Stomach (tissue), 9 donors: ENCODE measurements around the gene KCNK3. TPM values are rescaled to one million over a fixed set of nuclear protein-coding genes. Genes with fewer than 3 reads are reported as not detected.

Experiments used
- DNase-seq, 2 donors: peaks; one replicate each; pipeline versions ENCODE4 v3.0.0 to v3.0.0-alpha.2; 2013 to 2019
- H3K27ac ChIP-seq, 5 donors: fragments of 200-600 bp in 4 of 5; sonication (generic) in 4 of 5; one replicate each; pipeline ENCODE4 v1.5.1; 2013 to 2019; ENCODE audit warnings: mild to moderate bottlenecking in 1 of 5, moderate library complexity in 1 of 5
- H3K27me3 ChIP-seq, 3 donors: fragments of 200-600 bp; sonication (generic); one replicate each; pipeline ENCODE4 v1.5.1; 2017 to 2019; ENCODE audit warnings: mixed run types in 1 of 3
- H3K36me3 ChIP-seq, 4 donors: fragments of 200-600 bp; sonication (generic); 1 replicate in 3 of 4; 2 replicates in 1 of 4; pipeline ENCODE4 v1.5.1; 2016 to 2019
- H3K4me1 ChIP-seq, 4 donors: fragments of 200-600 bp; sonication (generic); one replicate each; pipeline ENCODE4 v1.5.1; 2016 to 2019
- H3K4me3 ChIP-seq, 4 donors: fragments of 200-600 bp; sonication (generic) in 3 of 4; one replicate each; pipeline ENCODE4 v1.5.1; 2016 to 2019; ENCODE audit warnings: mild to moderate bottlenecking in 1 of 4
- H3K9me3 ChIP-seq, 4 donors: fragments of 200-600 bp; sonication (generic); one replicate each; pipeline ENCODE4 v1.5.1; 2016 to 2019
- EP300 ChIP-seq: sonication (generic); formaldehyde crosslinking; IDR thresholded peaks from one replicate; pipeline ENCODE4 v1.6.1; 2017; ENCODE audit warnings: antibody characterized with exemption
- POLR2A ChIP-seq, 4 donors: fragments of 450-650 bp; IDR thresholded peaks; one replicate each; pipeline ENCODE4 v1.6.1; 2016; ENCODE audit warnings: antibody characterized with exemption in 4 of 4, control low read depth in 2 of 4, mild to moderate bottlenecking in 1 of 4, moderate library complexity in 1 of 4
- POLR2AphosphoS5 ChIP-seq, 3 donors: sonication (generic); formaldehyde crosslinking; IDR thresholded peaks; one replicate each; pipeline ENCODE4 v1.6.1; 2016; ENCODE audit warnings: antibody characterized with exemption in 3 of 3
- WGBS, 5 donors: extraction: QIAGEN DNeasy Blood & Tissue Kit in 3 of 5; methylation state at CpG; one replicate each; pipeline versions ENCODE4 v1.1.5 to v1.1.7; 2013 to 2018; 5-methylcytosine and 5-hydroxymethylcytosine counted together
- intact Hi-C: fragments of 100-400 bp; cut with DNase I; formaldehyde crosslinking; loops from one replicate; pipeline ENCODE4 v1.15.1; 2023; ENCODE audit warnings: low total_unique reads
- polyA plus RNA-seq, 3 donors: library from polyadenylated mRNA; stranded (reverse); fragments of 200-250 nt; gene quantifications; one replicate each; pipeline ENCODE4 v1.2.3, GENCODE V29; 2013
- total RNA-seq, 5 donors: library from RNA; depleted of rRNA; stranded (reverse); fragments of >200 nt; gene quantifications; one replicate each; pipeline versions ENCODE4 v1.1.0 to v1.2.3, GENCODE V29; 2014 to 2016
- TF ChIP-seq, protein P1 (sequence below), 7 experiments: fragments of 450-650 bp in 4 of 7; fragments of 200-600 bp in 3 of 7; sonication (generic) in 3 of 7; IDR thresholded peaks; one replicate each; pipeline ENCODE4 v1.5.1; 2016 to 2019; ENCODE audit warnings: antibody characterized with exemption in 7 of 7, control low read depth in 2 of 7, mild to moderate bottlenecking in 1 of 7
- donor health status: healthy with polysubstance abuse.
- donor health status: Bipolar disorder and iron deficiency.
- donor health status: healthy.

KCNK3 gene
- total and polyA plus RNA-seq, 8 donors = 0.62 to 22.8 (median 1.9) TPM

- DNase-seq = no peak
- WGBS, 5 donors = 52 to 83% (median 69%) methylated on average over 66 to 101 of the region's 101 CpGs
- Histone ChIP-seq H3K36me3 (peaks cover 0 to 5% (median 0%) of the 10 kb centered on the region in 4 donors), H3K4me3 (no peak overlapping the region), H3K27me3 (peaks cover 0 to 66% (median 14%) of the 10 kb centered on the region in 3 donors), H3K9me3 (no peaks in the 10 kb centered on the region), H3K4me1 (peaks cover 13 to 28% (median 22%) of the 10 kb centered on the region in 4 donors), H3K27ac (no peak overlapping the region)
- intact Hi-C loops = no loop called here
- no peak for TF ChIP-seq POLR2AphosphoS5 (IDR thresholded peaks at IDR 0.05)
- no peak for TF ChIP-seq POLR2A (IDR thresholded peaks at IDR 0.05)
- TF ChIP-seq EP300 = no peak
- TF ChIP-seq, protein P1, sequence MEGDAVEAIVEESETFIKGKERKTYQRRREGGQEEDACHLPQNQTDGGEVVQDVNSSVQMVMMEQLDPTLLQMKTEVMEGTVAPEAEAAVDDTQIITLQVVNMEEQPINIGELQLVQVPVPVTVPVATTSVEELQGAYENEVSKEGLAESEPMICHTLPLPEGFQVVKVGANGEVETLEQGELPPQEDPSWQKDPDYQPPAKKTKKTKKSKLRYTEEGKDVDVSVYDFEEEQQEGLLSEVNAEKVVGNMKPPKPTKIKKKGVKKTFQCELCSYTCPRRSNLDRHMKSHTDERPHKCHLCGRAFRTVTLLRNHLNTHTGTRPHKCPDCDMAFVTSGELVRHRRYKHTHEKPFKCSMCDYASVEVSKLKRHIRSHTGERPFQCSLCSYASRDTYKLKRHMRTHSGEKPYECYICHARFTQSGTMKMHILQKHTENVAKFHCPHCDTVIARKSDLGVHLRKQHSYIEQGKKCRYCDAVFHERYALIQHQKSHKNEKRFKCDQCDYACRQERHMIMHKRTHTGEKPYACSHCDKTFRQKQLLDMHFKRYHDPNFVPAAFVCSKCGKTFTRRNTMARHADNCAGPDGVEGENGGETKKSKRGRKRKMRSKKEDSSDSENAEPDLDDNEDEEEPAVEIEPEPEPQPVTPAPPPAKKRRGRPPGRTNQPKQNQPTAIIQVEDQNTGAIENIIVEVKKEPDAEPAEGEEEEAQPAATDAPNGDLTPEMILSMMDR (IDR thresholded peaks at IDR 0.05) = no peak
Measured at GRCh38 chr2:26727641-26728561, 35.4 kb downstream of the KCNK3 start.

DNA sequence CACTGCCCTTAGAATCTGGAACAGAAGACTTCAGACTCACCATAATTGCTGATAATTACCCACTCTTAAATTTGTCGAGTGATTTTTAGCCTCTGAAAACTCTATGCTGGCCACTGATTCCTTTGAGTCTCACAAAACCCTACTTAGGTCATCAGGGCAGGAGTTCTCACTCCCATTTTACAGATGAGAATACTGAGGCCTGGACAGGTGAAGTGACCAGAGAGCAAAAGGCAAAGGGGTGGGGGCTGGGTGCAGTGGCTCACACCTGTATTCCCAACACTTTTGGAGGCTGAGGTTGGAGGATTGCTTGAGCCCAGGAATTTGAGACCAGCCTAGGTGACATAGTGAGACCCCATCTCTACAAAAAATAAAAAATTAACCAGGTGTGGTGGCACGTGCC is 36.8 kb downstream of the KCNK3 start:
- Histone ChIP-seq H3K27me3 (peaks cover 0 to 66% (median 14%) of the 10 kb centered on the region in 3 donors), H3K36me3 (peaks cover 0 to 5% (median 0%) of the 10 kb centered on the region in 4 donors), H3K4me3 (no peak overlapping the region), H3K27ac (no peak overlapping the region), H3K9me3 (no peaks in the 10 kb centered on the region), H3K4me1 (peaks cover 5 to 15% (median 9%) of the 10 kb centered on the region in 4 donors)
- DNase-seq = no peak
- intact Hi-C loops = no loop called here
- TF ChIP-seq, protein P1 (IDR thresholded peaks at IDR 0.05) = no peak
- no peak for TF ChIP-seq EP300
- no peak for TF ChIP-seq POLR2AphosphoS5 (IDR thresholded peaks at IDR 0.05)
- no peak for TF ChIP-seq POLR2A (IDR thresholded peaks at IDR 0.05)
- 82 to 95% (median 94%) methylated on average over 2 of the region's 2 CpGs for WGBS, 5 donors

DNA sequence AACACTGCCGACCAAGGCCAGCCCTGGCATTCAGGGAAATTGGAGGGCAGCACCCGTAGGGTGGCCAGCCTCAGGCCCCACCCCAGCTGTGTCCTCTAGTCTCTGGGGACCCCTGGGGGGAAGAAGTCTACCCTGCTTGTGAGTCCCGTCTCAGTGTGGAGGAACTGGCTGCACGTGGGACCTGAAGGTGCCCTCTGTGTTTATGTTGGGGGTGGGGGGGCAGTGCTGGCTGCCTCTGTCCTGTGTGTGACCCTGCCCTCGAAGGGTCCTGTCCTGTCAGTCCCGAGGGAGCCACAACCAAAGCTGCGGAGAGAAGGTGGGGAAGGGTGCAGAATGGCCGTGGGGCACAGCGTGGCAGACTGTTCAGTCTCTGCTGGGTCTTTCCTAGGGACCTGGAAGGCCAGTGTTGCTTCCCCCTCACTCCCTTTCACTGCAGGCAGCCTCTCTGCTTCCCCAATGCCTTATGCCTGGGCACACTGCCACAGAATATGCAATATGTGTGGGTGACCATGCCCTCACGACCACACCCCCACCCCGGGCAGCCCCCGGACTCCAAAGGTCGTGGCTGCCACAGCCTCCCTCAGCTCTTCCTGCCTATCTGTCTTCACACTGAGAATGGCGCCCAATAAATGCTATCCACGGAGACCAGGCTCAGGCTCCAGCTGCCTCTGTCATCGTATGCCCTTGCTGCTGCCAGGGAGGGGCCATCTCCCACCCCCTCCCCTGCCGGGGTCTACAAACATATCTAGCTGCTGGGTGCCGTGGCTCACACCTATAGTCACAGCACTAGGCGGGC is 38.2 kb downstream of the KCNK3 start:
- Histone ChIP-seq H3K4me3 (no peak overlapping the region), H3K36me3 (peaks cover 0 to 5% (median 0%) of the 10 kb centered on the region in 4 donors), H3K9me3 (no peaks in the 10 kb centered on the region), H3K27me3 (peaks cover 0 to 54% (median 14%) of the 10 kb centered on the region in 3 donors), H3K27ac (no peak overlapping the region), H3K4me1 (peaks cover 0 to 3% (median under 1%) of the 10 kb centered on the region in 4 donors)
- DNase-seq = no peak
- 60 to 64% (median 63%) methylated on average over 16 to 19 of the region's 19 CpGs for WGBS, 5 donors
- intact Hi-C loops = no loop called here
- TF ChIP-seq POLR2AphosphoS5 (IDR thresholded peaks at IDR 0.05) = no peak

DNA sequence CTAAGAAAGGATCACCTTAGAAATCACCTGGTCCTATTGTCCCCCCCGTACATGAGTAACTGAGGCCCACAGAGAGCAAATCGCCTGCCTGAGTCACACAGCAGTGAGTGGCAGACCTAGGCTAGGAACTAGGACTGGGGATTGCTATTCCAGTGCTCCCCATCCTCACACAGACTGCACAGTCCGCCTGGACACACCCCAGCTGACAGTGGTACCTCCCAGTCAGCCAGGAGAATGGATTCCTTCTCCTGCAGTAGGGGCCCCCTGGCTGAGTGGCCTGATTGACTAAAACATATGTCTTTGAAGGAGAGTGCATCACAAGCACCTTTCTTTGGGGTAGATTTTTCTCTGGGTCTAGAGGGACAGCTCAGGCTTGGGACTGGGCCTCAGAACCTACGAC is 39.2 kb downstream of the KCNK3 start:
- no peak for DNase-seq
- Histone ChIP-seq H3K27ac (no peak overlapping the region), H3K9me3 (no peaks in the 10 kb centered on the region), H3K36me3 (peaks cover 0 to 5% (median 0%) of the 10 kb centered on the region in 4 donors), H3K4me3 (no peak overlapping the region), H3K27me3 (peaks cover 0 to 47% (median 14%) of the 10 kb centered on the region in 3 donors), H3K4me1 (peaks cover 0 to 5% (median 4%) of the 10 kb centered on the region in 4 donors)
- intact Hi-C loops = no loop called here
- TF ChIP-seq EP300 (no peak), POLR2AphosphoS5 (IDR thresholded peaks at IDR 0.05) (no peak), POLR2A (IDR thresholded peaks at IDR 0.05) (no peak)
- TF ChIP-seq, protein P1 (IDR thresholded peaks at IDR 0.05) = no peak
- WGBS, 5 donors = 85 to 90% (median 86%) methylated on average over 4 of the region's 4 CpGs
